ENCODE data around the gene BRPF3.

- TF ChIP-seq CTCF (IDR thresholded peaks at IDR 0.05) (no peak), POLR2A (IDR thresholded peaks at IDR 0.05) (no peak)
These were observed 13.1 kb downstream of the BRPF3 start for GRCh38 chr6:36209606-36210005.
